HG03139 (cell line): ENCODE measurements around the gene GSC2.

ENCODE experiments used
- ATAC-seq: cut with Tn5 transposase; IDR thresholded peaks from one replicate; pipeline ENCODE4 v1.9.1; 2021; ENCODE audit not compliant: unreplicated experiment

Gene GSC2

GRCh38 chr22:19178657-19179496, 28.8 kb upstream of the GSC2 start, which contains the start of gene SLC25A1:
Gene SLC25A1, minus strand, starts transcription at chr22:19178736. Its CDS starts 63 bp downstream, at chr22:19178673.
- ATAC-seq = peak; percentile 52

GRCh38 chr22:19178065-19178656, 28.1 kb upstream of the GSC2 start:
- peak; percentile 22 for ATAC-seq

GRCh38 chr22:19177164-19178064, 27.3 kb upstream of the GSC2 start:
- ATAC-seq = no peak

- no peak for ATAC-seq
These were observed 26.6 kb upstream of the GSC2 start for GRCh38 chr22:19176732-19177131.

- ATAC-seq = no peak
These were observed 26.1 kb upstream of the GSC2 start for GRCh38 chr22:19176175-19176643.

- no peak for ATAC-seq
These were observed 25.6 kb upstream of the GSC2 start for GRCh38 chr22:19175602-19176174.

- no peak for ATAC-seq
These were observed 25.0 kb upstream of the GSC2 start for GRCh38 chr22:19175026-19175601.

- no peak for ATAC-seq
These were observed 24.3 kb upstream of the GSC2 start for GRCh38 chr22:19174106-19175025.

GRCh38 chr22:19173047-19174035, 23.2 kb upstream of the GSC2 start:
- ATAC-seq = no peak

GRCh38 chr22:19172213-19173046, 22.3 kb upstream of the GSC2 start:
- no peak for ATAC-seq

- ATAC-seq = no peak
These were observed 19.8 kb upstream of the GSC2 start for GRCh38 chr22:19169947-19170318.

GRCh38 chr22:19169002-19169946, 19.2 kb upstream of the GSC2 start:
- ATAC-seq = no peak

GRCh38 chr22:19168088-19168890, 18.2 kb upstream of the GSC2 start:
- no peak for ATAC-seq

GRCh38 chr22:19167106-19167869, 17.2 kb upstream of the GSC2 start:
- no peak for ATAC-seq

GRCh38 chr22:19166421-19166820, 16.3 kb upstream of the GSC2 start:
- no peak for ATAC-seq
